Measurements from ENCODE around the gene CRTC2.
"Not testable (repeated sequence)": the region's sequence is repeated elsewhere in the genome, so short reads cannot be mapped to it uniquely, and the experiment has no call there.

CRTC2 gene

GRCh38 chr1:153921080-153921802, 37.2 kb downstream of the CRTC2 start:
- H3K23ac ChIP-seq (ENCODE audit: low read length), result no peak overlapping the region
- no peaks in the 10 kb centered on the region for H3K36me3 ChIP-seq (ENCODE audit: control insufficient read depth, insufficient read depth, low read length)
- DNase-seq, result no peak
- no peak overlapping the region for H4K8ac ChIP-seq (ENCODE audit: low read depth, low read length)
- H3K4ac ChIP-seq (ENCODE audit: low read depth, low read length), result no peak overlapping the region
- no peak overlapping the region for H3K18ac ChIP-seq (ENCODE audit: low read length)
- H2BK5ac ChIP-seq (ENCODE audit: low read length), result no peak overlapping the region
- H2AK5ac ChIP-seq (ENCODE audit: low read length), result no peak overlapping the region
- peak overlapping the region; percentile 40 for H3K4me3 ChIP-seq (ENCODE audit: low read length)
- no peak overlapping the region for H3K27ac ChIP-seq (ENCODE audit: low read depth, low read length)
- peaks cover 6% of the 10 kb centered on the region for H3K79me1 ChIP-seq (ENCODE audit: low read length)
- H3K79me2 ChIP-seq (ENCODE audit: control insufficient read depth, insufficient read depth, low read length), result peaks cover 46% of the 10 kb centered on the region
- peak overlapping the region; percentile 88 for H3K4me2 ChIP-seq (ENCODE audit: low read length)
- WGBS (ENCODE audit: extremely low coverage, insufficient coverage, low lambda C conversion rate), result no CpG with 5 or more reads among the region's 3 CpGs
- peaks cover 10% of the 10 kb centered on the region for H3K4me1 ChIP-seq (ENCODE audit: control insufficient read depth, low read depth, low read length)
- no peak overlapping the region for H4K5ac ChIP-seq (ENCODE audit: low read length)
- no peak overlapping the region for H2BK120ac ChIP-seq (ENCODE audit: low read depth, low read length)
- no peaks in the 10 kb centered on the region for H3K27me3 ChIP-seq (ENCODE audit: insufficient read depth, low read length, poor library complexity)
- peak overlapping the region; percentile 86 for H3K56ac ChIP-seq (ENCODE audit: low read length)
- H2BK15ac ChIP-seq (replicated peaks; ENCODE audit: low read depth), result no peak overlapping the region
- peak overlapping the region; percentile 81 for H3K9ac ChIP-seq (ENCODE audit: low read length)

GRCh38 chr1:153919876-153920852, 38.2 kb downstream of the CRTC2 start:
- peaks cover 55% of the 10 kb centered on the region for H3K79me2 ChIP-seq (ENCODE audit: control insufficient read depth, insufficient read depth, low read length)
- H3K9ac ChIP-seq (ENCODE audit: low read length), result peak overlapping the region; percentile 81
- no peak overlapping the region for H3K27ac ChIP-seq (ENCODE audit: low read depth, low read length)
- H3K23ac ChIP-seq (ENCODE audit: low read length), result no peak overlapping the region
- peak overlapping the region; percentile 45 for H3K56ac ChIP-seq (ENCODE audit: low read length)
- no peak overlapping the region for H3K4ac ChIP-seq (ENCODE audit: low read depth, low read length)
- no peak overlapping the region for H2AK5ac ChIP-seq (ENCODE audit: low read length)
- no peaks in the 10 kb centered on the region for H3K36me3 ChIP-seq (ENCODE audit: control insufficient read depth, insufficient read depth, low read length)
- no peak overlapping the region for H2BK5ac ChIP-seq (ENCODE audit: low read length)
- no peak overlapping the region for H3K18ac ChIP-seq (ENCODE audit: low read length)
- peak overlapping the region; percentile 2 for H3K4me2 ChIP-seq (ENCODE audit: low read length)
- no peak overlapping the region for H2BK120ac ChIP-seq (ENCODE audit: low read depth, low read length)
- H4K8ac ChIP-seq (ENCODE audit: low read depth, low read length), result no peak overlapping the region
- peaks cover 10% of the 10 kb centered on the region for H3K4me1 ChIP-seq (ENCODE audit: control insufficient read depth, low read depth, low read length)
- no peak overlapping the region for H3K4me3 ChIP-seq (ENCODE audit: low read length)
- peaks cover 6% of the 10 kb centered on the region for H3K79me1 ChIP-seq (ENCODE audit: low read length)
- no peak overlapping the region for H2BK15ac ChIP-seq (replicated peaks; ENCODE audit: low read depth)
- no peak overlapping the region for H4K5ac ChIP-seq (ENCODE audit: low read length)
- peak; percentile 38 for DNase-seq
- WGBS (ENCODE audit: extremely low coverage, insufficient coverage, low lambda C conversion rate), result no CpG with 5 or more reads among the region's 4 CpGs
- H3K27me3 ChIP-seq (ENCODE audit: insufficient read depth, low read length, poor library complexity), result no peaks in the 10 kb centered on the region

GRCh38 chr1:153916297-153916696, 42.1 kb downstream of the CRTC2 start:
- H3K56ac ChIP-seq (ENCODE audit: low read length), result no peak overlapping the region
- no peak overlapping the region for H2BK120ac ChIP-seq (ENCODE audit: low read depth, low read length)
- no peak overlapping the region for H3K4ac ChIP-seq (ENCODE audit: low read depth, low read length)
- WGBS (ENCODE audit: extremely low coverage, insufficient coverage, low lambda C conversion rate), result 100% methylated on average over 1 of the region's 4 CpGs
- no peak overlapping the region for H3K4me2 ChIP-seq (ENCODE audit: low read length)
- no peak overlapping the region for H2BK15ac ChIP-seq (replicated peaks; ENCODE audit: low read depth)
- H3K79me2 ChIP-seq (ENCODE audit: control insufficient read depth, insufficient read depth, low read length), result peaks cover 69% of the 10 kb centered on the region
- no peak overlapping the region for H3K9ac ChIP-seq (ENCODE audit: low read length)
- H3K4me1 ChIP-seq (ENCODE audit: control insufficient read depth, low read depth, low read length), result peaks cover 10% of the 10 kb centered on the region
- DNase-seq, result no peak
- H3K36me3 ChIP-seq (ENCODE audit: control insufficient read depth, insufficient read depth, low read length), result no peaks in the 10 kb centered on the region
- H3K23ac ChIP-seq (ENCODE audit: low read length), result no peak overlapping the region
- no peak overlapping the region for H3K18ac ChIP-seq (ENCODE audit: low read length)
- H3K79me1 ChIP-seq (ENCODE audit: low read length), result peaks cover 9% of the 10 kb centered on the region
- H3K27me3 ChIP-seq (ENCODE audit: insufficient read depth, low read length, poor library complexity), result no peaks in the 10 kb centered on the region
- no peak overlapping the region for H3K4me3 ChIP-seq (ENCODE audit: low read length)
- no peak overlapping the region for H4K5ac ChIP-seq (ENCODE audit: low read length)
- H4K8ac ChIP-seq (ENCODE audit: low read depth, low read length), result no peak overlapping the region
- H3K27ac ChIP-seq (ENCODE audit: low read depth, low read length), result no peak overlapping the region
- no peak overlapping the region for H2AK5ac ChIP-seq (ENCODE audit: low read length)
- H2BK5ac ChIP-seq (ENCODE audit: low read length), result no peak overlapping the region

GRCh38 chr1:153912349-153912748, 46.1 kb downstream of the CRTC2 start:
- no peak overlapping the region for H4K5ac ChIP-seq (ENCODE audit: low read length)
- no peak overlapping the region for H2AK5ac ChIP-seq (ENCODE audit: low read length)
- no peak overlapping the region for H4K8ac ChIP-seq (ENCODE audit: low read depth, low read length)
- peaks cover 60% of the 10 kb centered on the region for H3K79me2 ChIP-seq (ENCODE audit: control insufficient read depth, insufficient read depth, low read length)
- H2BK15ac ChIP-seq (replicated peaks; ENCODE audit: low read depth), result no peak overlapping the region
- no peak overlapping the region for H3K4ac ChIP-seq (ENCODE audit: low read depth, low read length)
- no CpG with 5 or more reads among the region's 2 CpGs for WGBS (ENCODE audit: extremely low coverage, insufficient coverage, low lambda C conversion rate)
- peaks cover 3% of the 10 kb centered on the region for H3K79me1 ChIP-seq (ENCODE audit: low read length)
- no peak overlapping the region for H2BK120ac ChIP-seq (ENCODE audit: low read depth, low read length)
- H3K23ac ChIP-seq (ENCODE audit: low read length), result no peak overlapping the region
- no peak overlapping the region for H3K4me3 ChIP-seq (ENCODE audit: low read length)
- no peak overlapping the region for H3K18ac ChIP-seq (ENCODE audit: low read length)
- H2BK5ac ChIP-seq (ENCODE audit: low read length), result no peak overlapping the region
- no peaks in the 10 kb centered on the region for H3K4me1 ChIP-seq (ENCODE audit: control insufficient read depth, low read depth, low read length)
- no peaks in the 10 kb centered on the region for H3K36me3 ChIP-seq (ENCODE audit: control insufficient read depth, insufficient read depth, low read length)
- H3K27ac ChIP-seq (ENCODE audit: low read depth, low read length), result no peak overlapping the region
- H3K4me2 ChIP-seq (ENCODE audit: low read length), result no peak overlapping the region
- no peak overlapping the region for H3K56ac ChIP-seq (ENCODE audit: low read length)
- no peak for DNase-seq
- H3K27me3 ChIP-seq (ENCODE audit: insufficient read depth, low read length, poor library complexity), result no peaks in the 10 kb centered on the region
- H3K9ac ChIP-seq (ENCODE audit: low read length), result no peak overlapping the region

GRCh38 chr1:153910560-153910959, 47.9 kb downstream of the CRTC2 start:
- H3K79me1 ChIP-seq (ENCODE audit: low read length); H2BK15ac ChIP-seq (replicated peaks; ENCODE audit: low read depth); H3K4me1 ChIP-seq (ENCODE audit: control insufficient read depth, low read depth, low read length); H3K56ac ChIP-seq (ENCODE audit: low read length); H2AK5ac ChIP-seq (ENCODE audit: low read length); H3K23ac ChIP-seq (ENCODE audit: low read length); H3K18ac ChIP-seq (ENCODE audit: low read length); H3K4ac ChIP-seq (ENCODE audit: low read depth, low read length); H4K5ac ChIP-seq (ENCODE audit: low read length); H3K4me2 ChIP-seq (ENCODE audit: low read length); H3K9ac ChIP-seq (ENCODE audit: low read length); H2BK5ac ChIP-seq (ENCODE audit: low read length); H3K36me3 ChIP-seq (ENCODE audit: control insufficient read depth, insufficient read depth, low read length); DNase-seq; H3K27ac ChIP-seq (ENCODE audit: low read depth, low read length); H4K8ac ChIP-seq (ENCODE audit: low read depth, low read length); H3K4me3 ChIP-seq (ENCODE audit: low read length); H3K27me3 ChIP-seq (ENCODE audit: insufficient read depth, low read length, poor library complexity); H2BK120ac ChIP-seq (ENCODE audit: low read depth, low read length): not testable (repeated sequence)
- H3K79me2 ChIP-seq (ENCODE audit: control insufficient read depth, insufficient read depth, low read length), result peaks cover 57% of the 10 kb centered on the region
- no CpG with 5 or more reads among the region's 6 CpGs for WGBS (ENCODE audit: extremely low coverage, insufficient coverage, low lambda C conversion rate)
